Endothelial cell (in vitro differentiated cells): ENCODE measurements around the gene RFLNA. TPM values are rescaled to one million over a fixed set of nuclear protein-coding genes. Genes with fewer than 3 reads are reported as not detected.

Source experiments
- DNase-seq: peaks from one replicate; pipeline ENCODE4 v3.0.0; 2021; ENCODE audit warnings: low spot score
- H3K27ac Mint-ChIP-seq: one replicate; pipeline ENCODE4 v1.8.0; 2021; ENCODE audit warnings: mixed read lengths, inconsistent platforms; ENCODE audit not compliant: unreplicated experiment
- H3K27me3 Mint-ChIP-seq: one replicate; pipeline ENCODE4 v1.8.0; 2021; ENCODE audit warnings: mild to moderate bottlenecking, moderate library complexity, mixed read lengths, inconsistent platforms; ENCODE audit not compliant: unreplicated experiment
- H3K36me3 Mint-ChIP-seq: one replicate; pipeline ENCODE4 v1.8.0; 2021; ENCODE audit warnings: mild to moderate bottlenecking, low read depth, mixed read lengths, inconsistent platforms; ENCODE audit not compliant: unreplicated experiment
- H3K4me1 Mint-ChIP-seq: one replicate; pipeline ENCODE4 v1.8.0; 2021; ENCODE audit warnings: mild to moderate bottlenecking, mixed read lengths, inconsistent platforms; ENCODE audit not compliant: unreplicated experiment
- H3K4me3 Mint-ChIP-seq: one replicate; pipeline ENCODE4 v1.8.0; 2021; ENCODE audit warnings: mild to moderate bottlenecking, mixed read lengths, inconsistent platforms; ENCODE audit not compliant: unreplicated experiment
- H3K9me3 Mint-ChIP-seq: one replicate; pipeline ENCODE4 v1.8.0; 2021; ENCODE audit warnings: mixed read lengths, inconsistent platforms; ENCODE audit not compliant: unreplicated experiment
- CTCF ChIP-seq: fragments of 200-600 bp; sonication (generic); IDR thresholded peaks from one replicate; pipeline ENCODE4 v1.5.0; 2021; ENCODE audit warnings: antibody characterized with exemption; ENCODE audit not compliant: unreplicated experiment
- total RNA-seq: library from RNA; stranded (reverse); fragmentation: NEBNext Ultra II Directional; extraction: Animal tissue kit (Norgen Biotek cat#: 25700); gene quantifications from one replicate; pipeline ENCODE4 v1.2.1, GENCODE V29; 2021; ENCODE audit not compliant: unreplicated experiment

Gene RFLNA
- total RNA-seq, 1 donor from 2014 or later: 13.3 TPM

- H3K9me3 Mint-ChIP-seq: no peaks in the 10 kb centered on the region
- H3K4me3 Mint-ChIP-seq: peak overlapping the region; percentile 47
- H3K36me3 Mint-ChIP-seq: peaks cover 25% of the 10 kb centered on the region
- peaks cover 4% of the 10 kb centered on the region for H3K27me3 Mint-ChIP-seq
- DNase-seq: no peak
- no peak for TF ChIP-seq CTCF
- H3K4me1 Mint-ChIP-seq: peaks cover under 1% of the 10 kb centered on the region
- H3K27ac Mint-ChIP-seq: no peak overlapping the region
These were observed 53.9 kb downstream of the RFLNA start for GRCh38 chr12:124348659-124349380.

- Mint-ChIP-seq H3K4me1 (no peaks in the 10 kb centered on the region), H3K9me3 (no peaks in the 10 kb centered on the region), H3K36me3 (peaks cover 22% of the 10 kb centered on the region), H3K27ac (no peak overlapping the region), H3K27me3 (peaks cover 4% of the 10 kb centered on the region), H3K4me3 (no peak overlapping the region)
- no peak for TF ChIP-seq CTCF
- no peak for DNase-seq
These were observed 55.6 kb downstream of the RFLNA start for GRCh38 chr12:124350491-124350890.

- no peak for DNase-seq
- TF ChIP-seq CTCF: no peak
- H3K27ac Mint-ChIP-seq: no peak overlapping the region
- H3K9me3 Mint-ChIP-seq: no peaks in the 10 kb centered on the region
- no peaks in the 10 kb centered on the region for H3K4me1 Mint-ChIP-seq
- H3K36me3 Mint-ChIP-seq: peaks cover 24% of the 10 kb centered on the region
- H3K4me3 Mint-ChIP-seq: no peak overlapping the region
- H3K27me3 Mint-ChIP-seq: peaks cover 4% of the 10 kb centered on the region
These were observed 56.5 kb downstream of the RFLNA start for GRCh38 chr12:124351422-124351821.

GRCh38 chr12:124352257-124352656 is 57.4 kb downstream of the RFLNA start:
- Mint-ChIP-seq H3K27ac (no peak overlapping the region), H3K27me3 (peaks cover 4% of the 10 kb centered on the region), H3K4me3 (no peak overlapping the region), H3K9me3 (no peaks in the 10 kb centered on the region), H3K4me1 (no peaks in the 10 kb centered on the region), H3K36me3 (peaks cover 27% of the 10 kb centered on the region)
- DNase-seq: no peak
- TF ChIP-seq CTCF: no peak

- Mint-ChIP-seq H3K4me1 (no peaks in the 10 kb centered on the region), H3K27me3 (peaks cover 4% of the 10 kb centered on the region), H3K27ac (no peak overlapping the region), H3K9me3 (no peaks in the 10 kb centered on the region), H3K36me3 (peaks cover 33% of the 10 kb centered on the region), H3K4me3 (no peak overlapping the region)
- TF ChIP-seq CTCF: no peak
- no peak for DNase-seq
These were observed 57.9 kb downstream of the RFLNA start for GRCh38 chr12:124352839-124353238.
